Measurements from ENCODE around the gene ARID5B.

ARID5B gene

GRCh38 chr10:61899663-61899996 is 1.9 kb upstream of the ARID5B start:
- Histone ChIP-seq H3K9ac (ENCODE audit: low read depth, low read length) (no peak overlapping the region), H3K27ac (ENCODE audit: low read depth, low read length) (no peak overlapping the region), H3K9me3 (ENCODE audit: control insufficient read depth, insufficient read depth, low read length) (no peaks in the 10 kb centered on the region), H3K4me3 (ENCODE audit: low read depth, low read length) (peak overlapping the region; percentile 85), H3K4me1 (ENCODE audit: control insufficient read depth, insufficient read depth, low read length) (peaks cover 32% of the 10 kb centered on the region), H3K27me3 (ENCODE audit: control insufficient read depth, insufficient read depth, low read length) (peaks cover 51% of the 10 kb centered on the region), H3K36me3 (ENCODE audit: control insufficient read depth, insufficient read depth, low read length) (no peaks in the 10 kb centered on the region)

- Histone ChIP-seq H3K4me3 (ENCODE audit: low read depth, low read length) (peak overlapping the region; percentile 85), H3K27me3 (ENCODE audit: control insufficient read depth, insufficient read depth, low read length) (peaks cover 51% of the 10 kb centered on the region), H3K27ac (ENCODE audit: low read depth, low read length) (no peak overlapping the region), H3K36me3 (ENCODE audit: control insufficient read depth, insufficient read depth, low read length) (no peaks in the 10 kb centered on the region), H3K9ac (ENCODE audit: low read depth, low read length) (no peak overlapping the region), H3K4me1 (ENCODE audit: control insufficient read depth, insufficient read depth, low read length) (peaks cover 35% of the 10 kb centered on the region), H3K9me3 (ENCODE audit: control insufficient read depth, insufficient read depth, low read length) (no peaks in the 10 kb centered on the region)
These were observed 1.3 kb upstream of the ARID5B start for GRCh38 chr10:61899997-61900828.

- Histone ChIP-seq H3K4me3 (ENCODE audit: low read depth, low read length) (peak overlapping the region; percentile 85), H3K36me3 (ENCODE audit: control insufficient read depth, insufficient read depth, low read length) (no peaks in the 10 kb centered on the region), H3K9ac (ENCODE audit: low read depth, low read length) (no peak overlapping the region), H3K27ac (ENCODE audit: low read depth, low read length) (no peak overlapping the region), H3K4me1 (ENCODE audit: control insufficient read depth, insufficient read depth, low read length) (peaks cover 35% of the 10 kb centered on the region), H3K27me3 (ENCODE audit: control insufficient read depth, insufficient read depth, low read length) (peaks cover 51% of the 10 kb centered on the region), H3K9me3 (ENCODE audit: control insufficient read depth, insufficient read depth, low read length) (no peaks in the 10 kb centered on the region)
These were observed 438 bp downstream of the ARID5B start for GRCh38 chr10:61901829-61902444.

GRCh38 chr10:61902445-61903220 is 1.1 kb downstream of the ARID5B start:
- no peak overlapping the region for H3K27ac ChIP-seq (ENCODE audit: low read depth, low read length)

GRCh38 chr10:61903221-61903927 is 1.9 kb downstream of the ARID5B start:
- Histone ChIP-seq H3K27ac (ENCODE audit: low read depth, low read length) (no peak overlapping the region), H3K9ac (ENCODE audit: low read depth, low read length) (no peak overlapping the region), H3K27me3 (ENCODE audit: control insufficient read depth, insufficient read depth, low read length) (peaks cover 37% of the 10 kb centered on the region), H3K36me3 (ENCODE audit: control insufficient read depth, insufficient read depth, low read length) (no peaks in the 10 kb centered on the region), H3K4me1 (ENCODE audit: control insufficient read depth, insufficient read depth, low read length) (peaks cover 29% of the 10 kb centered on the region), H3K9me3 (ENCODE audit: control insufficient read depth, insufficient read depth, low read length) (no peaks in the 10 kb centered on the region), H3K4me3 (ENCODE audit: low read depth, low read length) (peak overlapping the region; percentile 85)

More at GRCh38 chr10:61902445-61903220, 1.1 kb downstream of the ARID5B start:
- no peaks in the 10 kb centered on the region for H3K36me3 ChIP-seq (ENCODE audit: control insufficient read depth, insufficient read depth, low read length)
- H3K4me3 ChIP-seq (ENCODE audit: low read depth, low read length): peak overlapping the region; percentile 85
- peaks cover 44% of the 10 kb centered on the region for H3K27me3 ChIP-seq (ENCODE audit: control insufficient read depth, insufficient read depth, low read length)
- no peak overlapping the region for H3K9ac ChIP-seq (ENCODE audit: low read depth, low read length)
- peaks cover 35% of the 10 kb centered on the region for H3K4me1 ChIP-seq (ENCODE audit: control insufficient read depth, insufficient read depth, low read length)
- H3K9me3 ChIP-seq (ENCODE audit: control insufficient read depth, insufficient read depth, low read length): no peaks in the 10 kb centered on the region

GRCh38 chr10:61903928-61904344 is 2.4 kb downstream of the ARID5B start:
- Histone ChIP-seq H3K27ac (ENCODE audit: low read depth, low read length) (no peak overlapping the region), H3K27me3 (ENCODE audit: control insufficient read depth, insufficient read depth, low read length) (peaks cover 31% of the 10 kb centered on the region), H3K9ac (ENCODE audit: low read depth, low read length) (no peak overlapping the region), H3K36me3 (ENCODE audit: control insufficient read depth, insufficient read depth, low read length) (no peaks in the 10 kb centered on the region), H3K4me3 (ENCODE audit: low read depth, low read length) (peak overlapping the region; percentile 85), H3K9me3 (ENCODE audit: control insufficient read depth, insufficient read depth, low read length) (no peaks in the 10 kb centered on the region), H3K4me1 (ENCODE audit: control insufficient read depth, insufficient read depth, low read length) (peaks cover 27% of the 10 kb centered on the region)

- H3K36me3 ChIP-seq (ENCODE audit: control insufficient read depth, insufficient read depth, low read length): no peaks in the 10 kb centered on the region
- H3K27ac ChIP-seq (ENCODE audit: low read depth, low read length): no peak overlapping the region
- H3K27me3 ChIP-seq (ENCODE audit: control insufficient read depth, insufficient read depth, low read length): peaks cover 20% of the 10 kb centered on the region
- H3K4me3 ChIP-seq (ENCODE audit: low read depth, low read length): peak overlapping the region; percentile 85
- no peak overlapping the region for H3K9ac ChIP-seq (ENCODE audit: low read depth, low read length)
- peaks cover 16% of the 10 kb centered on the region; the same call in 1 of the 2 replicates for H3K4me1 ChIP-seq (ENCODE audit: control insufficient read depth, insufficient read depth, low read length)
- H3K9me3 ChIP-seq (ENCODE audit: control insufficient read depth, insufficient read depth, low read length): no peaks in the 10 kb centered on the region
These were observed 3.5 kb downstream of the ARID5B start for GRCh38 chr10:61904733-61905725.

- H3K27me3 ChIP-seq (ENCODE audit: control insufficient read depth, insufficient read depth, low read length): peaks cover 11% of the 10 kb centered on the region
- H3K27ac ChIP-seq (ENCODE audit: low read depth, low read length): no peak overlapping the region
- H3K4me3 ChIP-seq (ENCODE audit: low read depth, low read length): no peak overlapping the region
- no peaks in the 10 kb centered on the region for H3K36me3 ChIP-seq (ENCODE audit: control insufficient read depth, insufficient read depth, low read length)
- no peaks in the 10 kb centered on the region for H3K9me3 ChIP-seq (ENCODE audit: control insufficient read depth, insufficient read depth, low read length)
- peaks cover 11% of the 10 kb centered on the region; the same call in 1 of the 2 replicates for H3K4me1 ChIP-seq (ENCODE audit: control insufficient read depth, insufficient read depth, low read length)
- H3K9ac ChIP-seq (ENCODE audit: low read depth, low read length): no peak overlapping the region
These were observed 4.5 kb downstream of the ARID5B start for GRCh38 chr10:61905837-61906561.

- peaks cover 11% of the 10 kb centered on the region; the same call in 1 of the 2 replicates for H3K4me1 ChIP-seq (ENCODE audit: control insufficient read depth, insufficient read depth, low read length)
- no peak overlapping the region for H3K27ac ChIP-seq (ENCODE audit: low read depth, low read length)
- no peak overlapping the region for H3K4me3 ChIP-seq (ENCODE audit: low read depth, low read length)
- peaks cover 10% of the 10 kb centered on the region for H3K27me3 ChIP-seq (ENCODE audit: control insufficient read depth, insufficient read depth, low read length)
- no peak overlapping the region for H3K9ac ChIP-seq (ENCODE audit: low read depth, low read length)
- H3K9me3 ChIP-seq (ENCODE audit: control insufficient read depth, insufficient read depth, low read length): no peaks in the 10 kb centered on the region
- H3K36me3 ChIP-seq (ENCODE audit: control insufficient read depth, insufficient read depth, low read length): no peaks in the 10 kb centered on the region
These were observed 5.0 kb downstream of the ARID5B start for GRCh38 chr10:61906562-61906901.
